Ishikawa (cell line): ENCODE measurements around the gene GMEB2.

ENCODE experiments used
- CEBPB ChIP-seq: IDR thresholded peaks from 2 replicates; pipeline ENCODE4 v1.6.1; 2012
- EGR1 ChIP-seq: IDR thresholded peaks from 2 replicates; pipeline ENCODE4 v1.6.1; 2012
- EP300 ChIP-seq: IDR thresholded peaks from 2 replicates; pipeline ENCODE4 v1.6.1; 2012; ENCODE audit warnings: borderline replicate concordance
- RAD21 ChIP-seq: IDR thresholded peaks from 2 replicates; pipeline ENCODE4 v1.6.1; 2012; ENCODE audit warnings: low read depth
- TAF1 ChIP-seq: IDR thresholded peaks from 2 replicates; pipeline ENCODE4 v1.6.1; 2012; ENCODE audit warnings: low read depth, mild to moderate bottlenecking
- TEAD4 ChIP-seq: IDR thresholded peaks from 2 replicates; pipeline ENCODE4 v1.6.1; 2012
- TF ChIP-seq, protein P1 (sequence below): IDR thresholded peaks from 2 replicates; pipeline ENCODE4 v1.6.1; 2012; ENCODE audit warnings: low read depth, mild to moderate bottlenecking

DNA sequence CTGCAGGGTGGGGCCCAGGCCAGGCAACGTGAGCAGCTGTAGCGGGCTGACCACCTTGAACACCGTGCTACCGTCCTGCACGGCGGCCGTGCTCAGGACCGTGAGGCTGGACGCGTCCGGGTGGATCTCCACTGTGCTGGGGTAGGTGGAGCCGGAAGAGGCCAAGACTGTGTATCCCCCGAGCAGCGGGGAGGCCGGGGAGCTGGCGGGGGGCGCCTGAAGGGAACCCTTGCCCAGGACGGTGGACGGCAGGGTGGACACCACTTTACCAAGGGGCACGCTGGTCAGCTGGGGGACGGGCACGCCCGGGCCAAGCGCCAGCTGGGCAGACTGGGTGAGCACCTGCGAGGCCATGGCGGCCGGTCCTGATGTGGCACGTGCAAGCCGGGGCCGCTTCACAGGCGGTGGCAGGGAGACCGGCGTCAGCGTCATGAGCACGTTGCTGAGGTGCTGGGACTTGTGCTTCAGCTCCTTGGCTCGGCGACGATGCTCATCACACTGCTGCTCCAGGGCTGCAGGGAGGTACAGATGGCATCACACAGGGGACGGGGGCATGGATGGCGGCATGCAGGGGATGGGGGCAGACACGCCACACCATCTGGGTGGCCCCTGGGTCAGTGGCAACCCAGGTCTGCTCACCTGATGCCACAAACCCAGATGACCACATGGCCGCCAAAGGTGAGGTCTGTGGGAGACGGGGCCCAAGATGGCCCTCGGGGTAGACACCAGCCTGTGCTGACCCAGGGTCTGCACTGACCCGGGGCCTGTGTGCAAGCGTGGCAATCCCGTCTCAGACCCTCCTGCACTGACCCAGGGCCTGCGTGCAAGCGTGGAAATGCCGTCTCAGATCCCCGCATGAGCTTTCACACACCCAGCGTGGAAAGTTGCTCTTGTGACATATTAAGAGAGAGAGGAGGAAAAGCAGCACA, 36.4 kb downstream of the GMEB2 start:
- no peak for TF ChIP-seq EP300
- TF ChIP-seq TAF1: no peak
- no peak for TF ChIP-seq CEBPB
- TF ChIP-seq, protein P1, sequence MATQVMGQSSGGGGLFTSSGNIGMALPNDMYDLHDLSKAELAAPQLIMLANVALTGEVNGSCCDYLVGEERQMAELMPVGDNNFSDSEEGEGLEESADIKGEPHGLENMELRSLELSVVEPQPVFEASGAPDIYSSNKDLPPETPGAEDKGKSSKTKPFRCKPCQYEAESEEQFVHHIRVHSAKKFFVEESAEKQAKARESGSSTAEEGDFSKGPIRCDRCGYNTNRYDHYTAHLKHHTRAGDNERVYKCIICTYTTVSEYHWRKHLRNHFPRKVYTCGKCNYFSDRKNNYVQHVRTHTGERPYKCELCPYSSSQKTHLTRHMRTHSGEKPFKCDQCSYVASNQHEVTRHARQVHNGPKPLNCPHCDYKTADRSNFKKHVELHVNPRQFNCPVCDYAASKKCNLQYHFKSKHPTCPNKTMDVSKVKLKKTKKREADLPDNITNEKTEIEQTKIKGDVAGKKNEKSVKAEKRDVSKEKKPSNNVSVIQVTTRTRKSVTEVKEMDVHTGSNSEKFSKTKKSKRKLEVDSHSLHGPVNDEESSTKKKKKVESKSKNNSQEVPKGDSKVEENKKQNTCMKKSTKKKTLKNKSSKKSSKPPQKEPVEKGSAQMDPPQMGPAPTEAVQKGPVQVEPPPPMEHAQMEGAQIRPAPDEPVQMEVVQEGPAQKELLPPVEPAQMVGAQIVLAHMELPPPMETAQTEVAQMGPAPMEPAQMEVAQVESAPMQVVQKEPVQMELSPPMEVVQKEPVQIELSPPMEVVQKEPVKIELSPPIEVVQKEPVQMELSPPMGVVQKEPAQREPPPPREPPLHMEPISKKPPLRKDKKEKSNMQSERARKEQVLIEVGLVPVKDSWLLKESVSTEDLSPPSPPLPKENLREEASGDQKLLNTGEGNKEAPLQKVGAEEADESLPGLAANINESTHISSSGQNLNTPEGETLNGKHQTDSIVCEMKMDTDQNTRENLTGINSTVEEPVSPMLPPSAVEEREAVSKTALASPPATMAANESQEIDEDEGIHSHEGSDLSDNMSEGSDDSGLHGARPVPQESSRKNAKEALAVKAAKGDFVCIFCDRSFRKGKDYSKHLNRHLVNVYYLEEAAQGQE: no peak
- no peak for TF ChIP-seq EGR1
- no peak for TF ChIP-seq RAD21
- TF ChIP-seq TEAD4: no peak
